ENCODE measurements around the gene DMBT1.
"Not testable (repeated sequence)": the region's sequence is repeated elsewhere in the genome, so short reads cannot be mapped to it uniquely, and the experiment has no call there.

The DMBT1 gene

GRCh38 chr10:122587098-122587760, 26.7 kb downstream of the DMBT1 start:
- no peak for DNase-seq

- DNase-seq, result no peak
Measured at GRCh38 chr10:122588381-122588780, 27.8 kb downstream of the DMBT1 start.

- DNase-seq, result no peak
Measured at GRCh38 chr10:122590153-122590552, 29.6 kb downstream of the DMBT1 start.

GRCh38 chr10:122591736-122592135, 31.2 kb downstream of the DMBT1 start:
- no peak for DNase-seq

GRCh38 chr10:122592161-122592560, 31.6 kb downstream of the DMBT1 start:
- no peak for DNase-seq

- DNase-seq, result no peak
Measured at GRCh38 chr10:122617476-122618270, 57.1 kb downstream of the DMBT1 start.

GRCh38 chr10:122618461-122619165, 58.1 kb downstream of the DMBT1 start:
- no peak for DNase-seq

GRCh38 chr10:122620961-122621360, 60.4 kb downstream of the DMBT1 start:
- not testable (repeated sequence) for DNase-seq

GRCh38 chr10:122624546-122624945, 64.0 kb downstream of the DMBT1 start:
- DNase-seq, result no peak

GRCh38 chr10:122630526-122630925, 70.0 kb downstream of the DMBT1 start:
- DNase-seq, result no peak

- DNase-seq, result no peak
Measured at GRCh38 chr10:122632031-122632430, 71.5 kb downstream of the DMBT1 start.

- DNase-seq, result no peak
Measured at GRCh38 chr10:122632576-122632975, 72.0 kb downstream of the DMBT1 start.

GRCh38 chr10:122636953-122637352, 76.4 kb downstream of the DMBT1 start:
- no peak for DNase-seq

- DNase-seq, result no peak
Measured at GRCh38 chr10:122637376-122637775, 76.8 kb downstream of the DMBT1 start.

GRCh38 chr10:122638106-122638505, 77.6 kb downstream of the DMBT1 start:
- DNase-seq, result no peak

GRCh38 chr10:122639801-122640200, 79.2 kb downstream of the DMBT1 start:
- no peak for DNase-seq

GRCh38 chr10:122640921-122641320, 80.4 kb downstream of the DMBT1 start:
- no peak for DNase-seq

- DNase-seq, result no peak
Measured at GRCh38 chr10:122642726-122643605, 82.4 kb downstream of the DMBT1 start.

GRCh38 chr10:122643931-122644534, 83.5 kb downstream of the DMBT1 start:
- no peak for DNase-seq

GRCh38 chr10:122646511-122647382, 86.2 kb downstream of the DMBT1 start:
- no peak for DNase-seq

GRCh38 chr10:122647383-122647968, 86.9 kb downstream of the DMBT1 start:
- no peak for DNase-seq
